ENCODE results near the gene SEC14L5. TPM values are rescaled to one million over a fixed set of nuclear protein-coding genes. Genes with fewer than 3 reads are reported as not detected.

Gene SEC14L5
- total RNA-seq, 4 donors from 2014 or later: 1.0 to 1.8 (median 1.4) TPM

GRCh38 chr16:5034167-5034523 is 76.0 kb downstream of the SEC14L5 start:
- H3K27ac ChIP-seq: peak overlapping the region; percentile 84
- no peaks in the 10 kb centered on the region for H3K9me3 ChIP-seq
- H3K27me3 ChIP-seq: no peaks in the 10 kb centered on the region
- TF ChIP-seq CTCF (IDR thresholded peaks at IDR 0.05): no peak
- no peak for TF ChIP-seq POLR2AphosphoS5 (IDR thresholded peaks at IDR 0.05)
- no peak for TF ChIP-seq POLR2A (IDR thresholded peaks at IDR 0.05)
- TF ChIP-seq EP300 (IDR thresholded peaks at IDR 0.05): no peak
- WGBS: 8% methylated on average over 2 of the region's 2 CpGs
- DNase-seq (ENCODE audit: low spot score in 2 of 2): no peak
- H3K4me3 ChIP-seq: peak overlapping the region; percentile 76
- peaks cover 12% of the 10 kb centered on the region for H3K36me3 ChIP-seq
- peaks cover 30% of the 10 kb centered on the region for H3K4me1 ChIP-seq

GRCh38 chr16:5035909-5036227 is 77.7 kb downstream of the SEC14L5 start:
- no peak overlapping the region for H3K27ac ChIP-seq
- no peak for TF ChIP-seq EP300 (IDR thresholded peaks at IDR 0.05)
- TF ChIP-seq POLR2A (IDR thresholded peaks at IDR 0.05): no peak
- TF ChIP-seq POLR2AphosphoS5 (IDR thresholded peaks at IDR 0.05): no peak
- no peak for TF ChIP-seq CTCF (IDR thresholded peaks at IDR 0.05)
- H3K36me3 ChIP-seq: no peaks in the 10 kb centered on the region
- peaks cover 30% of the 10 kb centered on the region for H3K4me1 ChIP-seq
- H3K27me3 ChIP-seq: no peaks in the 10 kb centered on the region
- H3K4me3 ChIP-seq: no peak overlapping the region
- 67% methylated on average over 1 of the region's 1 CpG for WGBS
- no peaks in the 10 kb centered on the region for H3K9me3 ChIP-seq
- DNase-seq (ENCODE audit: low spot score in 2 of 2): no peak

GRCh38 chr16:5036228-5037156 is 78.4 kb downstream of the SEC14L5 start:
- H3K27me3 ChIP-seq: no peaks in the 10 kb centered on the region
- TF ChIP-seq EP300 (IDR thresholded peaks at IDR 0.05) (no peak), POLR2A (IDR thresholded peaks at IDR 0.05) (no peak), POLR2AphosphoS5 (IDR thresholded peaks at IDR 0.05) (no peak), CTCF (IDR thresholded peaks at IDR 0.05) (no peak)
- no peaks in the 10 kb centered on the region for H3K36me3 ChIP-seq
- no peaks in the 10 kb centered on the region for H3K9me3 ChIP-seq
- 41% methylated on average over 12 of the region's 12 CpGs for WGBS
- H3K27ac ChIP-seq: no peak overlapping the region
- H3K4me3 ChIP-seq: no peak overlapping the region
- H3K4me1 ChIP-seq: peaks cover 30% of the 10 kb centered on the region
- no peak for DNase-seq (ENCODE audit: low spot score in 2 of 2)

DNA sequence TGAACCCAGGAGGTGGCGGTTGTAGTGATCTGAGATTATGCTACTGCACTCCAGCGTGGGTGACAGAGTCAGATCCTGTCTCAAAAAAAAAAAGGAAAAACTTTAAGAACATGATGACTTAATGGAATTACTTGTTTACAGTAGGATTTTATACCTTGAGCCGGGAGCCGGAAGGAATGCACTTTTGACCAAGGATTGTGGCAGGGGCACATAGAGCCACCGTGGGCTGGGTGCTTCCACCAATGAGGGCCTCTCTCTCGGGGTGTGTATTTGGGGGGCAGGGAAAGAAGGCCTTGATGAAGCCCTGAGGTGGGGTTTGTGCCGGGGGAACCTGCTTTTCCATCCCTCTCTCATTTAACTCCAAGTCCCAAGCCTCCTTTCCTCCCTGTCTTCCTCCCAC is 82.3 kb downstream of the SEC14L5 start:
- DNase-seq (ENCODE audit: low spot score in 2 of 2): no peak
- Histone ChIP-seq H3K27ac (no peak overlapping the region), H3K27me3 (no peaks in the 10 kb centered on the region), H3K36me3 (no peaks in the 10 kb centered on the region), H3K9me3 (no peaks in the 10 kb centered on the region), H3K4me3 (no peak overlapping the region), H3K4me1 (peaks cover 6% of the 10 kb centered on the region)
- TF ChIP-seq EP300 (IDR thresholded peaks at IDR 0.05) (no peak), POLR2AphosphoS5 (IDR thresholded peaks at IDR 0.05) (no peak), POLR2A (IDR thresholded peaks at IDR 0.05) (no peak)
- whole genome bisulfite sequencing: 68% methylated on average over 7 of the region's 7 CpGs

DNA sequence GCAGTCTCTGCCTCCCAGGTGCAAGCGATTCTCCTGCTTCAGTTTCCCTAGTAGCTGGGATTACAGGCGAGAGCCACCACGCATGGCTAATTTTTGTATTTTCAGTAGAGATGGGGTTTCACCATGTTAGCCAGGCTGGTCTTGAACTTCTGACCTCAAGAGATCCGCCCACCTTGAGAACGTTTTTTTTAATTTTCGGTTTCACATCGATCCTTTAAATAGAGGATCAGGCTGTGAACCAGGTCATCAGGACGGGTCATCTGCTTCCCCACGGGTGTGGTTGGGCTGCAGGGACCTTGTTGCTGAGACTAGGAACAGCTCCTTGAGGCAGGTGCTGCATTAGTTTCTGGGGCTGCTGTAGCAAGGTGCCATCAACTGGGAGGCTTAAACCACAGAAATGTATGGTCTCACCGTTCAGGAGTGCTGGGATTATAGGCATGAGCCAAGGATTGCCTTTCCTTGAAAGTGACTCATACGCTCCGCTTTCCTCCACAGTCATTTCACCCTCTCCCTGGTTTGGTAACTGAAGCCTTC is 83.5 kb downstream of the SEC14L5 start:
- Histone ChIP-seq H3K27ac (no peak overlapping the region), H3K9me3 (no peaks in the 10 kb centered on the region), H3K27me3 (no peaks in the 10 kb centered on the region), H3K4me3 (no peak overlapping the region), H3K4me1 (peaks cover 3% of the 10 kb centered on the region), H3K36me3 (no peaks in the 10 kb centered on the region)
- TF ChIP-seq CTCF (IDR thresholded peaks at IDR 0.05) (no peak), POLR2A (IDR thresholded peaks at IDR 0.05) (no peak), POLR2AphosphoS5 (IDR thresholded peaks at IDR 0.05) (no peak), EP300 (IDR thresholded peaks at IDR 0.05) (no peak)
- 80% methylated on average over 12 of the region's 12 CpGs for WGBS
- DNase-seq (ENCODE audit: low spot score in 2 of 2): no peak

Data from suprapubic skin (tissue), 4 donors.